HG02588 (cell line): Measurements from ENCODE around the gene NLRC5.
"Not testable (repeated sequence)": the region's sequence is repeated elsewhere in the genome, so short reads cannot be mapped to it uniquely, and the experiment has no call there.

ENCODE experiments used
- ATAC-seq: cut with Tn5 transposase; IDR thresholded peaks from one replicate; pipeline ENCODE4 v1.9.1; 2021; ENCODE audit warnings: mild to moderate bottlenecking, moderate library complexity; ENCODE audit not compliant: unreplicated experiment

NLRC5 gene

DNA sequence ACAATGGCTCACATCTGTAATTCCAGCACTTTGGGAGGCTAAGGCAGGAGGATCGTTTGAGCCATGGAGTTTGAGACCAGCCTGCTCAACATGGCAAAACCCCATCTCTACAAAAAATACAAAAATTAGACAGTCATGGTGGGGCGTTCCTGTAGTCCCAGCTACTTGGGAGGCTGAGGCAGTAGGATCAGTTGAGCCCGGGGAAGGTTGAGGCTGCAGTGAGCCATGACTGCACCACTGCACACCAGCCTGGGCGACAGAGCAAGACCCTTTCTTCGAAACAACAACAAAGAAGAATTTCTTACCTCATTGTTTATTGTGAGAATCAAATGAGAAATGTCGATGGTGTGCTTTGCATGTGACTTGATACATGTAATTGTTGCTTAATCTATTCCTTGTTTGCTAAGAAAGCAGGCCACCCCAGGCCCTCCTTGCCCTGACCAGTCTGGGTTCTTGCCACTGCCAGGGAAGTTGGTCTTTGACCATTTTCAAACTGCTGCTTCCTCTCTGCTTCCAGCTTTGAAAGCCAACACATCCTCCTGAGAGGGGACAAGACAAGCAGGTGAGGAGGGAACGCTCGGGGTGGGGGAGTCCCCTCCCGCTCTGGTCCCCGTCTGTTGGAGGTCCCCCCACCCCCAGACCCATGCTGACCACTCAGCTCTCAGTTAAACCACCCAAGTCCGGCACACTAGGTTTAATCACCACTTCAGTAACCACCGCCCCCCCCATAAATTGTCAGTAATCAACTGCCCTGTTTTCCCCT, 55.8 kb downstream of the NLRC5 start:
- no peak for ATAC-seq

DNA sequence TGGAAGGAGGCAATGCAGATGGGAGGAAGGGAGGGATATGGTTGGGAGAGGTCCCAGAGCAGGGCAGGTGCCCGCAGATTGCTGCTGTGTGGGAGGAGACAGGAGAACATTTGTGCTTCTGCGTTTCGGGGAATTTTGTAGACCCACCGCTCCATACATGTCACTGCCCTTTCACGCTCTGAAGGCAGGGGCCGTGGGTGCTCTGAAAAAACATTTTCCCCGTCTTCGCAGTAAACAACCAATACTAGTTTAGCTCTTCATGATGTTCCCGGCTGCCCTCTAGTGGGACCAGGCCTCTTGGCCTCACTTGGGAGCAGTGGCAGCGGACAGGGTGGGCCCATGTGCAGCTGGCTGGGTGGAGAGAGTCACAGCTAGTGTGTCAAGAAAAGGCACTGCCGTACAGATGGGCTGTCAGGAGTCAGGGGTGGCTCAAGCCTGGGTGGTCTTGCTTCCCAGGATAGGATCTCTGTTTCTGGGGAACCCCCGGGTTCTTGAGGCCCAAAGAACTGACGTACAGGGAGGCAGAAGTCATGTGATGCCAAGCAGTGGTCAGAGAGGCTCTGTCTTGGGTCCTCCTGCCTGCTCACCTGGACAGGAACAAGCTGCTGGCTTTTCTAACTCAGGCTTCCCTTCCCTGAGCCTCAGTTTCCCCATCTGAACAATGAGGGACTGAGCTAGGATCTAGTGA, 56.5 kb downstream of the NLRC5 start:
- ATAC-seq, result no peak

DNA sequence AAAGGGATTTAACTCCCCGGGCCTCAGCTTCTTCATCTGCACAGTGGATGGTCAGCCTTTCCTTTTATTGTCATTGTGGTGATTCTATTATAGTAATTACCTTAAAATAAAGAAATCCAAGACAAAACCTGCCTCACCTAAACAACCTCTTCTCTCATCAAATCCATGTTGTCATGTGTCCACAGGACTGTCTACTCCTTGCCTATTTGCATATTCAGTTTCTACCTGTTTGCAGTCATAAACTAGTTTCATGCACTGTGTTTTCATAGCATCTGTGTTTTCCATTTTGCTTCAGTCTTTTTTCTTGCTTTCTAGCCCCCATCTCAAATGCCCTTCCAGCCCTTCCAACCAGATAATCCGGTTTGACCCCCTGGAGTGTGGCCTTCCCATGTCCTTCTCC, 58.7 kb downstream of the NLRC5 start:
- ATAC-seq, result no peak

GRCh38 chr16:57049678-57050077, 60.3 kb downstream of the NLRC5 start:
- ATAC-seq, result peak; percentile 40

DNA sequence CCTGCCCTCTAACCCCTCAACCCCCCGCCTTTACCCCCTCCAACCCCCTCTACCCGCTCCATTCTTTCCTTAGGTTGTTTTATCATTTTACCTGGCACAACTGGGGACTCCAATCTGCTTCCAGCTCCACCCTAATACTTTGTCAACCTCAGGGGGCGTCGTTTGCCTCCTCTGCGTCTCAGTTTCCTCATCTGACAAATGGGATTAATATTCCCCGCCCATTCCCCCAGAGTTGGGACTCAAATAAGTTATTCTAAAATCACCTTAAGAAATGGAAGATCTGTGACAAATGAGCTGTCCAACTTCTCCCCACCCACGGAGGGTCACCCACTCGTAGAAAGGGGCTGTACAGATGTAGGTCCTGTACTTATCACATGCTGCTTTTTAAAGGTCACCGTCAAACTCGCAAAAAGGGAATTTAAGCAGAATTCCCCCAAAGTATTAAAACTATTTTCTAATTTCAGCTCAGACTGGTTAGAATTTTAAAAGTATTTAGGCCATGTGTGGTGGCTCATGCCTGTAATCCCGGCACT, 62.4 kb downstream of the NLRC5 start:
- ATAC-seq, result no peak

- ATAC-seq, result no peak
These were observed 63.8 kb downstream of the NLRC5 start for GRCh38 chr16:57053206-57053605.

DNA sequence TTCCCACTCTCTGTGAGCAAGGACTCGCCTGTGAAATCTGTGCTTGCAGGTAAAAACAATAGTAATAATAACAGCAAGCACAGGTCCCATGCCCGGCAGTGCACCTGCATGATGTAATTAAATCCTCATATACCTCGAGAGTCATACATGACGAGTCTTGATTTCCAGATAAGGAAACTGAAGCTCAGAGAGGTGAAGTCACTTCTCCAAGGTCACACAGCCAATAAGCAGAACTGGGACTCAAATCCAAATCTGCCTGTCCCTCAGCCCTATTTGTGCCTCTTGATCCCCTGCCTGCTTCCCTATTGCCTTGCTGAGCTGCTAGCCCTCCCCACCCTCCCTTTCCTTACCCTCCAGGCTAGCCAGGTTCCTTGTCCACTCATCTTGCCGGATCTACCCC, 65.0 kb downstream of the NLRC5 start:
- no peak for ATAC-seq

DNA sequence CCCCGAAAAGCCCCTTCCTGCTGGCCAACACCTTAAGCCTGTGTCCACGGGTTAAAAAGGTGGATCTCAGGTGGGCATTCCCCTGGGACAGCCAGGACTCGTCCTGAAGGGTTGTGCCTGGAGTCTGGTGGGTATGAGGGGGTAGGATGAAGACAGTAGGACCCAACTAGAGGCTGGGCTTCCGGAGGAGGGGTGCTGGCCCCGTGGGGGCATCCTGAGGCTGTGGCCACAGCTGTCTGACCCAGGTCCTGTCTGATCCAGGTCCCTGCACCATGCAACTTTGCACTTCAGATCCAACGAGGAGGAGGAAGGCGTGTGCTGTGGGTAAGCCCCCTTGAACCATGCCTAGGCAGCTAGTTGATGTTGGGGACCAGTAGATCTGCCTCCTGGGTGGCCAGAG, 65.4 kb downstream of the NLRC5 start:
- no peak for ATAC-seq

- no peak for ATAC-seq
These were observed 66.3 kb downstream of the NLRC5 start for GRCh38 chr16:57055671-57056070.

DNA sequence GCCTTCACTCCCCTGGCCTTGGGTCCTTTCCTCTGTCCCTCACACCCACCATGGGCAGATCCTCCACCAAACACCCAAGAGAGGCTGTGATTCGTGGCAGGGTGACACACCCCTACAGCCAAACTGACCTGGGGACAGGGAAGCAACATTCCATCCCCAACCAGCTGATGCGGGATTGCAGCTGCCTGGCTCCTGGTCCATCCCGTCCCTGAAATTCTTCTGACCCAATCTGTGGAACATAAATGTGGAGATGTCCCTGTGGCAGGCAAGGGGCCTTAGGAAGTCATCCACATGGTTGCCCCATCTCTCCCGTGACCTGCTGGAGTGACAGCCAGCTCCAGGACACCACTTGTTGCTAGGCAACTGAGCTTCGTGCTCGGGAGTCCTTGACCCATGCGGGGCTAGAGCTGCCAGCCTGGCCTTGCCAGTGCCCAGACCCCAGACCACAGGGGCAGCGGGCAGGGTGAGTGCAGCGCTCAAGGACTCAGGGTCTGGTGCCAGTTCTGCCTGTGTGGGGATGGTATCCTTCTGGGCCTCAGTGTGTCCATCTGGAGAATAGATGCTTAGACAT, 69.0 kb downstream of the NLRC5 start:
- ATAC-seq, result no peak

GRCh38 chr16:57060323-57061083, 71.1 kb downstream of the NLRC5 start:
- no peak for ATAC-seq

GRCh38 chr16:57061084-57061905, 71.9 kb downstream of the NLRC5 start:
- ATAC-seq, result no peak

- ATAC-seq, result no peak
These were observed 73.0 kb downstream of the NLRC5 start for GRCh38 chr16:57062329-57062728.

- ATAC-seq, result not testable (repeated sequence)
These were observed 73.8 kb downstream of the NLRC5 start for GRCh38 chr16:57063189-57063588.

- ATAC-seq, result no peak
These were observed 75.6 kb downstream of the NLRC5 start for GRCh38 chr16:57064995-57065394.

- no peak for ATAC-seq
These were observed 77.3 kb downstream of the NLRC5 start for GRCh38 chr16:57066625-57067024.

DNA sequence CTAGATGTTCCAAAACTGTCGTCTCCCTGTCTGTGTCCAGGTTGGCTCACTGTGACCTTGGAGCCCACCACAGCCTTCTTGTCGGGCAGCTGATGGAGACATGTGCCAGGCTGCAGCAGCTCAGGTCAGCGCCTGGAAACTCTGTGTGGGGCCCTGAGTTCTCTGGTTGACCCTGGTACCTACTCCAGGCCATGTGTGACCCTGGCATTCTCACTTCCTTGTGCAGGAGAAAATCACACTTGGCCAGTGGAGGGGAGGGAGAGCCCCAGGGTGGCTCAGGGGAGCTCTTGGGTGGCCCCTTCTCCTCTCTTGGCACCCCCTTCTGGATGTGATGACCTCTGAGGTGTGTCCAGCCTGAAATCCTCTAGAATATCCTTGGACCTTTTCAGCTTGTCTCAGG, 78.0 kb downstream of the NLRC5 start:
- ATAC-seq, result no peak

DNA sequence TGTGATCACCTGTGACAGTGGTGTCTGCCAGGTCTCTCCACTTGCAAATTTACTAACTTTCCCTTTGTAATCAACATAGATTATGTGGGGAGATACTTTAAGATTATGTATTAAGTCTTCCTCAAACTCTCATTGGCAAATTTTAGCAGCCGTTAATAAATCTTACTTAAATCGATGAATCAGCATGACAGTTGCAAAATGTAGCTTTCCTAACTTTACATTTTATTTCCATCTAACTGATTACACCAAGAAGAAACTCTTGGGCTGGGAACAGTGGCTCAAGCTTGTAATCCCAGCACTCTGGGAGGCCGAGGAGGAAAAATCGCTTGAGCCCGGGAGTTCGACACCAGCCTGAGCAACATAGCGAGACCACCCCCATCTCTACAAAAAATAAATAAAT, 79.7 kb downstream of the NLRC5 start:
- no peak for ATAC-seq

- ATAC-seq, result no peak
These were observed 80.4 kb downstream of the NLRC5 start for GRCh38 chr16:57069635-57070370.

GRCh38 chr16:57070424-57070823, 81.1 kb downstream of the NLRC5 start:
- no peak for ATAC-seq
